KMS-11 (cell line): ENCODE measurements around the gene PPP1R1B.

Source experiments
- H2AFZ ChIP-seq: fragments of 200-600 bp; sonication (generic); 2 replicates; pipeline ENCODE4 v1.6.1; 2016; ENCODE audit warnings: antibody characterized with exemption, mixed run types, low read depth
- H3K27ac ChIP-seq: fragments of 200-600 bp; sonication (generic); 2 replicates; pipeline ENCODE4 v1.6.1; 2016; ENCODE audit warnings: mild to moderate bottlenecking, mixed run types
- H3K27me3 ChIP-seq: fragments of 200-600 bp; sonication (generic); 2 replicates; pipeline ENCODE4 v1.6.1; 2017; ENCODE audit warnings: mild to moderate bottlenecking, low read depth, mixed run types, moderate library complexity; ENCODE audit not compliant: insufficient read depth
- H3K36me3 ChIP-seq: fragments of 200-600 bp; sonication (generic); 2 replicates; pipeline ENCODE4 v1.6.1; 2017; ENCODE audit warnings: mild to moderate bottlenecking, mixed run types; ENCODE audit not compliant: insufficient read depth
- H3K4me1 ChIP-seq: fragments of 200-600 bp; sonication (generic); 2 replicates; pipeline ENCODE4 v1.6.1; 2016; ENCODE audit warnings: mild to moderate bottlenecking, low read depth, mixed run types; ENCODE audit not compliant: poor library complexity, severe bottlenecking
- H3K4me2 ChIP-seq: fragments of 200-600 bp; sonication (generic); 2 replicates; pipeline ENCODE4 v1.7.0; 2016; ENCODE audit warnings: mild to moderate bottlenecking, mixed run types
- H3K4me3 ChIP-seq: fragments of 200-600 bp; sonication (generic); IDR thresholded peaks from 2 replicates; pipeline ENCODE4 v1.6.1; 2017; ENCODE audit warnings: low read depth, low read length, mixed read lengths; ENCODE audit not compliant: insufficient read depth
- H3K79me2 ChIP-seq: fragments of 200-600 bp; sonication (generic); 2 replicates; pipeline ENCODE4 v1.6.1; 2016; ENCODE audit warnings: low read depth, mixed run types; ENCODE audit not compliant: insufficient read depth
- H3K9ac ChIP-seq: fragments of 200-600 bp; sonication (generic); 2 replicates; pipeline ENCODE4 v1.6.1; 2016; ENCODE audit warnings: mild to moderate bottlenecking, mixed run types
- H4K20me1 ChIP-seq: fragments of 200-600 bp; sonication (generic); 2 replicates; pipeline ENCODE4 v1.6.1; 2016; ENCODE audit warnings: mild to moderate bottlenecking, mixed run types; ENCODE audit not compliant: insufficient read depth
- TF ChIP-seq, protein P1 (sequence below): fragments of 200-600 bp; sonication (generic); conservative IDR thresholded peaks from 2 replicates; pipeline ENCODE4 v1.6.1; 2017; ENCODE audit warnings: low read depth, mild to moderate bottlenecking, antibody characterized with exemption, low read length, moderate library complexity, mixed read lengths

The PPP1R1B gene

DNA sequence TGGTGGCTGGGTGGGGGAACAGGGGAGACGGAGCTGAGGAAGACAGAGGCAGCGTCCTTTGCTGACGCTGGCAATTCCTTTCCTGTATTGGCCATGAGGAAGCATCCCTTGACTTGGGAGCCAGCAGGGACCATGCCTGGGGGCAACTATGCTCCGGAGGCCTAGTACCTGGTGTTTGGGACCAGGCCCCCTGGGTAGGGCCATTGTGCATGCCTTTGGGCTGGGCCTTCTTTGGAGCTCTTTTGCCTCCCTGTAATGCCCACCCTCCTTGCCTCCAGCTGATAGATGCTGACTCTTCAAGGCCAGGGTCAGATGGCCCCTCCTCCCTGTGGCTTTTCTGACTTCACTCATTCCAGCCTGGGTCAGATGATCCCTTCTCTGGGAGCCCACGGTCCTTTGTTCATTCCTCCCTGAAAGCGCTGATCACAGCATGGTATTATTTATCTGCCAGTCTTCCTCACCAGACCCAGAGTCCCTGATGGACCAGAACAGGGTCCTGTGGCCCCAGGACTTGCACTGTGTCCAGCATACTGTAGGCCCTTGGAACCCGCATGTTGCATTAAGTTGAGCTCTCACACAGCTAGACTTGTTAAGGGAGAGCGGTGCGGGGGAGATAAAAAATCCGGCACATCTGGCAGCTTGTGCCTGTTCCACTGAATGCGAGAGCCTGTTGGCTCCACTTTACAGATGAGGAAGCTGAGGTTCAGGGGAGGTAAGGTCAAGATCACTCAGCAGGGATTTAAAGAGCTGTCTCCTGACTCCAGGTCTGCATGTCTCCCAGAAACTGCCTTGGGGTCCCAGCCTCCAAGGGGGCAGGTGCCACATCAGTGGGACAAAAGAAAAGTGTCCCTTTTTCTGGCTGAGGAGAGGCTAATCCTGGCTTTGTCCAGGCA is 13.1 kb downstream of the PPP1R1B start:
- TF ChIP-seq, protein P1, sequence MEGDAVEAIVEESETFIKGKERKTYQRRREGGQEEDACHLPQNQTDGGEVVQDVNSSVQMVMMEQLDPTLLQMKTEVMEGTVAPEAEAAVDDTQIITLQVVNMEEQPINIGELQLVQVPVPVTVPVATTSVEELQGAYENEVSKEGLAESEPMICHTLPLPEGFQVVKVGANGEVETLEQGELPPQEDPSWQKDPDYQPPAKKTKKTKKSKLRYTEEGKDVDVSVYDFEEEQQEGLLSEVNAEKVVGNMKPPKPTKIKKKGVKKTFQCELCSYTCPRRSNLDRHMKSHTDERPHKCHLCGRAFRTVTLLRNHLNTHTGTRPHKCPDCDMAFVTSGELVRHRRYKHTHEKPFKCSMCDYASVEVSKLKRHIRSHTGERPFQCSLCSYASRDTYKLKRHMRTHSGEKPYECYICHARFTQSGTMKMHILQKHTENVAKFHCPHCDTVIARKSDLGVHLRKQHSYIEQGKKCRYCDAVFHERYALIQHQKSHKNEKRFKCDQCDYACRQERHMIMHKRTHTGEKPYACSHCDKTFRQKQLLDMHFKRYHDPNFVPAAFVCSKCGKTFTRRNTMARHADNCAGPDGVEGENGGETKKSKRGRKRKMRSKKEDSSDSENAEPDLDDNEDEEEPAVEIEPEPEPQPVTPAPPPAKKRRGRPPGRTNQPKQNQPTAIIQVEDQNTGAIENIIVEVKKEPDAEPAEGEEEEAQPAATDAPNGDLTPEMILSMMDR: no peak
- no peaks in the 10 kb centered on the region for H4K20me1 ChIP-seq
- H3K36me3 ChIP-seq: no peaks in the 10 kb centered on the region
- H3K27ac ChIP-seq: no peak overlapping the region
- no peak overlapping the region; the same call in 1 of the 2 replicates for H3K4me2 ChIP-seq
- peaks cover 20% of the 10 kb centered on the region; the same call in 1 of the 2 replicates for H3K79me2 ChIP-seq
- H3K4me3 ChIP-seq: no peak overlapping the region
- H3K9ac ChIP-seq: no peak overlapping the region
- H3K27me3 ChIP-seq: no peaks in the 10 kb centered on the region
- H3K4me1 ChIP-seq: peaks cover 38% of the 10 kb centered on the region
- H2AFZ ChIP-seq: no peak overlapping the region

DNA sequence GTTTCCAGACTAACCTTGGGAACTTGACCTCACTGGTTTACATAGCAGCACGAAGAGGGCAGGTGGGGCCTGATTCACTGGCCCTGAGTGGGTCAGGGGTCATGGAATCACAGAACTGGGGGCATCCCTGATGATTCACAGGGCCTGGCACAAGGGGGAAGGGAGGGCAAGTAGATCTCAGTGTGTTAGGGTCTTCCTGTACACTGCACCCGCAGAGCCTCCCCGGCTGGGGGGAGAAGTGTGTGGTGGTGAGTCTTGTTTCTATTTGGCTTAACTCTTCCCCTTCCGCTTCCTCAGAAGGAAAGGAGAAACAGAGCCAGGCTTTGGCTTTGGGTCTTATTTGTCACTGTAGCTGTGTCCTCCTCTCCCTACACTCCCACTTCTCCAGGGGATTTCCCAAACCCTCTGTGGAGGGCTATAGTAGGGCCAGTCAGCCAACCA is 13.9 kb downstream of the PPP1R1B start:
- H3K4me3 ChIP-seq: no peak overlapping the region
- H3K27ac ChIP-seq: no peak overlapping the region
- H4K20me1 ChIP-seq: no peaks in the 10 kb centered on the region
- no peaks in the 10 kb centered on the region for H3K27me3 ChIP-seq
- no peak overlapping the region for H2AFZ ChIP-seq
- H3K9ac ChIP-seq: no peak overlapping the region
- peaks cover 20% of the 10 kb centered on the region; the same call in 1 of the 2 replicates for H3K79me2 ChIP-seq
- no peak overlapping the region for H3K4me2 ChIP-seq
- H3K4me1 ChIP-seq: peaks cover 37% of the 10 kb centered on the region
- TF ChIP-seq, protein P1: no peak
- no peaks in the 10 kb centered on the region for H3K36me3 ChIP-seq

- Histone ChIP-seq H3K27ac (no peak overlapping the region), H3K4me3 (no peak overlapping the region), H3K27me3 (no peaks in the 10 kb centered on the region), H3K36me3 (no peaks in the 10 kb centered on the region), H3K79me2 (peaks cover 20% of the 10 kb centered on the region; the same call in 1 of the 2 replicates), H4K20me1 (no peaks in the 10 kb centered on the region), H3K9ac (no peak overlapping the region), H3K4me2 (no peak overlapping the region), H3K4me1 (peaks cover 32% of the 10 kb centered on the region), H2AFZ (no peak overlapping the region)
- TF ChIP-seq, protein P1: no peak
These were observed 14.3 kb downstream of the PPP1R1B start for GRCh38 chr17:39641097-39641496.

- Histone ChIP-seq H3K27ac (no peak overlapping the region), H3K4me2 (no peak overlapping the region), H3K9ac (no peak overlapping the region), H2AFZ (no peak overlapping the region), H3K27me3 (no peaks in the 10 kb centered on the region), H3K36me3 (no peaks in the 10 kb centered on the region), H3K79me2 (peaks cover 24% of the 10 kb centered on the region; the same call in 1 of the 2 replicates), H3K4me3 (no peak overlapping the region), H4K20me1 (no peaks in the 10 kb centered on the region), H3K4me1 (peaks cover 27% of the 10 kb centered on the region)
- TF ChIP-seq, protein P1: no peak
These were observed 15.1 kb downstream of the PPP1R1B start for GRCh38 chr17:39641883-39642282.
